Breast epithelium (tissue), 4 donors: ENCODE data around the gene CROCC2. TPM values are rescaled to one million over a fixed set of nuclear protein-coding genes. Genes with fewer than 3 reads are reported as not detected.

Experiments
- DNase-seq, 2 donors: peaks; one replicate each; pipeline ENCODE4 v3.0.0-alpha.2; 2019; ENCODE audit warnings: low spot score in 2 of 2
- H3K27ac ChIP-seq, 2 donors: fragments of 200-600 bp; sonication (generic) in 1 of 2; one replicate each; pipeline ENCODE4 v1.5.1; 2016 to 2019; ENCODE audit warnings: mild to moderate bottlenecking in 1 of 2
- H3K27me3 ChIP-seq, 2 donors: fragments of 200-600 bp; sonication (generic) in 1 of 2; one replicate each; pipeline versions ENCODE4 v1.5.1 to v1.6.0; 2017 to 2019; ENCODE audit warnings: control low read depth in 1 of 2, mild to moderate bottlenecking in 1 of 2
- H3K36me3 ChIP-seq: fragments of 200-600 bp; one replicate; pipeline ENCODE4 v1.5.1; 2019
- H3K4me1 ChIP-seq, 2 donors: fragments of 200-600 bp; sonication (generic); one replicate each; pipeline ENCODE4 v1.5.1; 2016 to 2019; ENCODE audit warnings: control low read depth in 1 of 2
- H3K4me3 ChIP-seq, 3 donors: fragments of 200-600 bp; sonication (generic); 1 replicate in 2 of 3; 2 replicates in 1 of 3; pipeline ENCODE4 v1.5.1; 2016 to 2019; ENCODE audit warnings: mild to moderate bottlenecking in 3 of 3, moderate library complexity in 2 of 3
- H3K9me3 ChIP-seq, 2 donors: fragments of 200-600 bp; sonication (generic) in 1 of 2; one replicate each; pipeline ENCODE4 v1.5.1; 2016 to 2019; ENCODE audit warnings: control low read depth in 1 of 2
- POLR2A ChIP-seq: fragments of 450-650 bp; IDR thresholded peaks from one replicate; pipeline ENCODE4 v1.6.1; 2016; ENCODE audit warnings: antibody characterized with exemption, mild to moderate bottlenecking, moderate library complexity
- POLR2AphosphoS5 ChIP-seq, 3 donors: sonication (generic); formaldehyde crosslinking; IDR thresholded peaks; one replicate each; pipeline ENCODE4 v1.6.1; 2017; ENCODE audit warnings: antibody characterized with exemption in 3 of 3
- intact Hi-C: fragments of 100-400 bp; cut with DNase I; formaldehyde crosslinking; loops from one replicate; pipeline ENCODE4 v1.15.1; 2023; ENCODE audit warnings: low total_unique reads
- total RNA-seq, 3 donors: library from RNA; depleted of rRNA; stranded (reverse); fragments of >200 nt; gene quantifications; one replicate each; pipeline ENCODE4 v1.1.0, GENCODE V29; 2016
- TF ChIP-seq, protein P1 (sequence below), 3 donors: fragments of 450-650 bp; IDR thresholded peaks; one replicate each; pipeline ENCODE4 v1.5.1; 2016 to 2017; ENCODE audit warnings: antibody characterized with exemption in 3 of 3, mild to moderate bottlenecking in 3 of 3, moderate library complexity in 3 of 3

CROCC2 gene
- total RNA-seq, 3 donors from 2014 or later: 0.33 TPM; not detected in 2

DNA sequence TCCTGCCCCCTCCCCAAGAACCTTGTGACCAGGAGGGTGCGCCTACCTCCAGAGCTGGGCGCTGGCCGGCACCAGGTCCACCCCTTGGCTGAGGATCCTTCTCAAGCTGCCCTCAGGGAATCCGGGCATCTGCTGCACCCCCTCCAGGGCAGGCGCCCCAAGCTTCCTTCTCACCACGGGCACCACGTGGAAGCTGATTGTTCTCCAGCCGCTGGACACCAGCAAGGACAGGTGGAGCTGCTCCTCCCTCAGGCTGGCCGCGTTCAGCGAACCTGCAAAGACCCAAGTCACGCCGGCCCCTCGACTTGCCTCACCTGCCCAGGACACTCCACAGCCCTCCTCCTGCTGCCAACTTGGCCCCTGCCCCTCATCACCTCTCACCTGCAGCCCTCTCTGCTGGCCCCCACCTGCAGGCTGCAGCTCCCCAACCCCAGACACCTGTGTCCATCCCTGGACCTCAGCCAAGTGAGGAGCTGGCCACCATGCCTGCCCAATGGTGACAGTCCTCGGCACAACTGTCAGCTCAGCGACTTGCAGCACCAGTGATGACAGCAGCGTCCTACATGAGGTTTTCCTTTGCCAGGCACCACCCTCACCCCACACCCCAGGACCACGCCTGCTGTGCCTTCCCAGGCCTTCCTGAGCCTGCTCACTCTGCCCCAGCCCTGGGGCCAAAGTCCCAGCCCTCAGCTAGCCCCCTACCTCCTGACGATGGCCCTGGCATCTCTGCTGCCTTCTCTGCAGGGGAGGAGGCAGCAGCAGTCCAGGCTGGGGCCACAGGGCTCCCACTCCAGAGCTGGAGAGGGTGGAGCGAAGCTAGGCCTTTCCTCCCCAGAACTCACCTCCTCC is 14.4 kb upstream of the CROCC2 start:
- no peak overlapping the region for H3K4me3 ChIP-seq
- intact Hi-C loops: no loop called here

GRCh38 chr2:240892356-240892755 is 13.8 kb upstream of the CROCC2 start:
- H3K27me3 ChIP-seq: no peaks in the 10 kb centered on the region
- no peaks in the 10 kb centered on the region for H3K9me3 ChIP-seq
- TF ChIP-seq, protein P1, sequence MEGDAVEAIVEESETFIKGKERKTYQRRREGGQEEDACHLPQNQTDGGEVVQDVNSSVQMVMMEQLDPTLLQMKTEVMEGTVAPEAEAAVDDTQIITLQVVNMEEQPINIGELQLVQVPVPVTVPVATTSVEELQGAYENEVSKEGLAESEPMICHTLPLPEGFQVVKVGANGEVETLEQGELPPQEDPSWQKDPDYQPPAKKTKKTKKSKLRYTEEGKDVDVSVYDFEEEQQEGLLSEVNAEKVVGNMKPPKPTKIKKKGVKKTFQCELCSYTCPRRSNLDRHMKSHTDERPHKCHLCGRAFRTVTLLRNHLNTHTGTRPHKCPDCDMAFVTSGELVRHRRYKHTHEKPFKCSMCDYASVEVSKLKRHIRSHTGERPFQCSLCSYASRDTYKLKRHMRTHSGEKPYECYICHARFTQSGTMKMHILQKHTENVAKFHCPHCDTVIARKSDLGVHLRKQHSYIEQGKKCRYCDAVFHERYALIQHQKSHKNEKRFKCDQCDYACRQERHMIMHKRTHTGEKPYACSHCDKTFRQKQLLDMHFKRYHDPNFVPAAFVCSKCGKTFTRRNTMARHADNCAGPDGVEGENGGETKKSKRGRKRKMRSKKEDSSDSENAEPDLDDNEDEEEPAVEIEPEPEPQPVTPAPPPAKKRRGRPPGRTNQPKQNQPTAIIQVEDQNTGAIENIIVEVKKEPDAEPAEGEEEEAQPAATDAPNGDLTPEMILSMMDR (IDR thresholded peaks at IDR 0.05): no peak
- TF ChIP-seq POLR2AphosphoS5 (IDR thresholded peaks at IDR 0.05) (no peak), POLR2A (no peak)
- no peak for DNase-seq
- intact Hi-C loops: no loop called here
- H3K4me3 ChIP-seq: no peak overlapping the region
- no peaks in the 10 kb centered on the region for H3K4me1 ChIP-seq
- H3K36me3 ChIP-seq: no peaks in the 10 kb centered on the region
- H3K27ac ChIP-seq: no peak overlapping the region

More for the DNA sequence above, 14.4 kb upstream of the CROCC2 start:
- H3K27ac ChIP-seq: no peak overlapping the region
- no peak for DNase-seq
- H3K4me1 ChIP-seq: no peaks in the 10 kb centered on the region
- TF ChIP-seq, protein P1 (IDR thresholded peaks at IDR 0.05): no peak
- TF ChIP-seq POLR2A (no peak), POLR2AphosphoS5 (IDR thresholded peaks at IDR 0.05) (no peak)
- no peaks in the 10 kb centered on the region for H3K27me3 ChIP-seq
- no peaks in the 10 kb centered on the region for H3K36me3 ChIP-seq
- H3K9me3 ChIP-seq: no peaks in the 10 kb centered on the region

GRCh38 chr2:240892925-240893324 is 13.2 kb upstream of the CROCC2 start:
- TF ChIP-seq POLR2A: no peak
- TF ChIP-seq, protein P1 (IDR thresholded peaks at IDR 0.05): no peak
- TF ChIP-seq POLR2AphosphoS5 (IDR thresholded peaks at IDR 0.05): no peak
- peak overlapping the region in 1 of 2 donors; percentile 7 for H3K27ac ChIP-seq

GRCh38 chr2:240893363-240893844 is 12.7 kb upstream of the CROCC2 start:
- H3K9me3 ChIP-seq: no peaks in the 10 kb centered on the region
- H3K36me3 ChIP-seq: no peaks in the 10 kb centered on the region
- no peaks in the 10 kb centered on the region for H3K27me3 ChIP-seq
- intact Hi-C loops: no loop called here
- peak in 1 of 2 donors; percentile 47 for DNase-seq
- H3K4me3 ChIP-seq: peak overlapping the region in 1 of 3 donors; percentile 37
- H3K4me1 ChIP-seq: no peaks in the 10 kb centered on the region
- peak overlapping the region in 1 of 2 donors; percentile 7 for H3K27ac ChIP-seq
- TF ChIP-seq POLR2A: no peak
- TF ChIP-seq, protein P1 (IDR thresholded peaks at IDR 0.05): peak in 1 of 3 donors; percentile 25

More at GRCh38 chr2:240892925-240893324, 13.2 kb upstream of the CROCC2 start:
- H3K36me3 ChIP-seq: no peaks in the 10 kb centered on the region
- no peaks in the 10 kb centered on the region for H3K4me1 ChIP-seq
- no peaks in the 10 kb centered on the region for H3K9me3 ChIP-seq
- peak overlapping the region in 1 of 3 donors; percentile 37 for H3K4me3 ChIP-seq
- no peaks in the 10 kb centered on the region for H3K27me3 ChIP-seq
- intact Hi-C loops: no loop called here
- no peak for DNase-seq

- no peak overlapping the region for H3K4me3 ChIP-seq
- H3K4me1 ChIP-seq: no peaks in the 10 kb centered on the region
- intact Hi-C loops: no loop called here
- H3K9me3 ChIP-seq: no peaks in the 10 kb centered on the region
- H3K27ac ChIP-seq: no peak overlapping the region
- H3K27me3 ChIP-seq: no peaks in the 10 kb centered on the region
- TF ChIP-seq, protein P1 (IDR thresholded peaks at IDR 0.05): no peak
- TF ChIP-seq POLR2A: no peak
- TF ChIP-seq POLR2AphosphoS5 (IDR thresholded peaks at IDR 0.05): no peak
- no peak for DNase-seq
- no peaks in the 10 kb centered on the region for H3K36me3 ChIP-seq
These were observed 12.1 kb upstream of the CROCC2 start for GRCh38 chr2:240894006-240894405.
